T-helper 22 cell (primary cell): Measurements from ENCODE around the gene PTPRK.

Experiments
- DNase-seq: peaks from one replicate; pipeline ENCODE4 v3.0.0-alpha.2; 2020; ENCODE audit warnings: low read depth

The PTPRK gene

DNA sequence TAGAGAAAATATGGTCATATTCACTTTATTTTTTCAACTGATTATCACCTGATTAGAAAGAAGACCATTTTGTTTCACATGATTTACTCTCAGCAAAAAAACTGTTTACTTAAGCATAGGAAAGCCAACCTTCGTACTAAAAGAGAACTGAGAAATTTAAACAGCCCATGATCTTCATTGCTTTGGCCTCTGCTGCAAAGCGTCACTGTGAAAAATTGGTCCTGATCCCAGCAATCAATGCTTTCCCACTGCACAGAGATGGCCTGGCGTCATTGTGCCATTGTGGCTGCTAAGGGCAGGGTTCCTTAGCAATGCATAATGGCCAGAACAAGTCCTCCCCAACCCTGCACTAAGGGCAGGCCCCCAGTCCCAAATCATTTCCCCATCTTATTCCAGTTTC is 599.6 kb downstream of the PTPRK start:
- DNase-seq: no peak
